HepG2 (cell line): ENCODE measurements around the gene EPHA3. TPM values are rescaled to one million over a fixed set of nuclear protein-coding genes. Genes with fewer than 3 reads are reported as not detected.

Source experiments
- ATAC-seq: fragments of 200-7000 bp; cut with Tn5 transposase; 3 replicates; pipeline ENCODE4 v1.9.1; 2020; ENCODE audit warnings: mild to moderate bottlenecking, moderate library complexity
- BruUV-seq: library from RNA; stranded (reverse); fragments of 400-500 nt; replicated peaks from 2 replicates; lab custom pipeline; 2021; lab: Mats Ljungman, UMichigan
- CTCF ChIA-PET: fragments of 300-600 bp; formaldehyde crosslinking; extraction: SDS; loops from one replicate; lab custom pipeline; 2021; ENCODE audit warnings: low total read pairs, inconsistent platforms, low intra/inter-chr PET ratio; lab: Yijun Ruan, JAX
- POLR2A ChIA-PET: fragments of 350-600 bp; sonication (Branson Sonifier 250); formaldehyde crosslinking; loops from one replicate; lab custom pipeline; 2020; ENCODE audit warnings: antibody characterized with exemption, inconsistent platforms; lab: Yijun Ruan, JAX
- DNase-seq: peaks from one replicate; pipeline ENCODE4 v3.0.0-alpha.2; 2015; ENCODE audit warnings: low spot score
- FAIRE-seq: peaks from 3 replicates; lab custom pipeline; 2011; peaks lifted over from hg19 to GRCh38; lab: Jason Lieb, UNC
- H2AFZ ChIP-seq: one replicate; pipeline ENCODE4 v1.6.1; 2011; ENCODE audit warnings: low read length, inconsistent platforms
- H3K27ac ChIP-seq: fragments of 300-600 bp; 3 replicates; pipeline ENCODE4 v1.8.0; 2011; ENCODE audit warnings: mixed run types, mild to moderate bottlenecking, mixed read lengths, low read length, inconsistent platforms; ENCODE audit not compliant: insufficient read depth; ENCODE audit errors: extremely low read length
- H3K27me3 ChIP-seq, 2 experiments: fragments of 200-600 bp in 1 of 2; 2 replicates in 1 of 2; 3 replicates in 1 of 2; pipeline versions ENCODE4 v1.6.0 to v1.8.0; 2011; ENCODE audit warnings: low read length in 2 of 2, mild to moderate bottlenecking in 2 of 2, moderate library complexity in 2 of 2, inconsistent platforms in 1 of 2; ENCODE audit not compliant: insufficient read depth in 2 of 2, control insufficient read depth in 1 of 2
- H3K36me3 ChIP-seq, 2 experiments: fragments of 200-600 bp in 1 of 2; replicated peaks in 1 of 2; 2 replicates in 1 of 2; 3 replicates in 1 of 2; pipeline versions ENCODE4 v1.5.1 to v1.8.0; 2011; ENCODE audit warnings: low read length in 2 of 2, inconsistent platforms in 1 of 2; ENCODE audit not compliant: insufficient read depth in 2 of 2, control insufficient read depth in 1 of 2
- H3K4me1 ChIP-seq: 2 replicates; pipeline ENCODE4 v1.5.1; 2012; ENCODE audit warnings: low read length, inconsistent platforms; ENCODE audit not compliant: insufficient read depth
- H3K4me2 ChIP-seq: 2 replicates; pipeline ENCODE4 v1.6.0; 2011; ENCODE audit warnings: low read depth, low read length, inconsistent platforms
- H3K4me3 ChIP-seq, 3 experiments: fragments of 200-600 bp in 1 of 3; sonication (generic), shearing (Covaris generic) in 1 of 3; replicated peaks in 1 of 3; 2 replicates each; pipeline ENCODE4 v1.5.1; 2011 to 2016; ENCODE audit warnings: low read length in 3 of 3, inconsistent platforms in 2 of 3, low read depth in 2 of 3, mild to moderate bottlenecking in 2 of 3, control low read depth in 1 of 3, mixed read lengths in 1 of 3; ENCODE audit not compliant: insufficient read depth in 1 of 3
- H3K79me2 ChIP-seq: one replicate; pipeline ENCODE4 v1.6.1; 2011; ENCODE audit warnings: low read length, inconsistent platforms; ENCODE audit not compliant: insufficient read depth
- H3K9ac ChIP-seq: 2 replicates; pipeline ENCODE4 v1.6.0; 2011; ENCODE audit warnings: mild to moderate bottlenecking, low read depth, low read length, inconsistent platforms; ENCODE audit not compliant: insufficient read depth
- H3K9me3 ChIP-seq: 2 replicates; pipeline ENCODE4 v1.5.1; 2012; ENCODE audit warnings: mild to moderate bottlenecking, low read length
- H4K20me1 ChIP-seq: 2 replicates; pipeline ENCODE4 v1.6.0; 2011; ENCODE audit warnings: inconsistent platforms, mild to moderate bottlenecking, low read length, moderate library complexity; ENCODE audit not compliant: insufficient read depth
- ARHGAP35 ChIP-seq: sonication (generic); formaldehyde crosslinking; IDR thresholded peaks from 2 replicates; pipeline ENCODE4 v1.9.0; 2022; ENCODE audit warnings: mild to moderate bottlenecking, inconsistent platforms, moderate library complexity, missing genetic modification reagents, borderline replicate concordance
- BCL6 ChIP-seq: IDR thresholded peaks from 2 replicates; pipeline ENCODE4 v1.6.1; 2016; ENCODE audit warnings: missing genetic modification reagents, missing compliant biosample characterization
- CBX5 ChIP-seq: sonication (generic); formaldehyde crosslinking; IDR thresholded peaks from 2 replicates; pipeline ENCODE4 v1.4.0; 2020; ENCODE audit warnings: missing genetic modification reagents, borderline replicate concordance
- E2F5 ChIP-seq: sonication (generic); formaldehyde crosslinking; conservative IDR thresholded peaks from 2 replicates; pipeline ENCODE4 v1.4.0; 2020; ENCODE audit warnings: missing genetic modification reagents
- ELF3 ChIP-seq: IDR thresholded peaks from 2 replicates; pipeline ENCODE4 v1.6.1; 2016; ENCODE audit warnings: missing genetic modification reagents, missing compliant biosample characterization
- MEIS2 ChIP-seq: sonication (generic); formaldehyde crosslinking; IDR thresholded peaks from 2 replicates; pipeline ENCODE4 v1.9.0; 2021; ENCODE audit warnings: mild to moderate bottlenecking, missing genetic modification reagents
- NFE2L2 ChIP-seq: fragments of 150-350 bp; IDR thresholded peaks from 2 replicates; pipeline ENCODE4 v1.6.1; 2014; ENCODE audit warnings: low read length
- SRSF4 ChIP-seq: fragments of 200-400 bp; formaldehyde crosslinking; IDR thresholded peaks from one replicate; pipeline ENCODE4 v1.6.1; 2018; ENCODE audit warnings: mild to moderate bottlenecking, low read depth, low read length, moderate library complexity; ENCODE audit not compliant: poor library complexity, severe bottlenecking
- TERF1 ChIP-seq: sonication (generic); formaldehyde crosslinking; IDR thresholded peaks from 2 replicates; pipeline ENCODE4 v1.8.0; 2022; ENCODE audit warnings: mild to moderate bottlenecking, missing genetic modification reagents, moderate library complexity
- XRCC5 ChIP-seq: fragments of 200-400 bp; formaldehyde crosslinking; optimal IDR thresholded peaks from 2 replicates; pipeline ENCODE3; 2017; ENCODE audit warnings: mild to moderate bottlenecking, low read length
- YEATS2 ChIP-seq: sonication (generic); formaldehyde crosslinking; IDR thresholded peaks from 2 replicates; pipeline ENCODE4 v1.4.0; 2020; ENCODE audit warnings: missing genetic modification reagents, borderline replicate concordance
- WGBS: methylation state at CpG from one replicate; pipeline ENCODE4 v1.1.6; 2017; ENCODE audit warnings: low lambda C conversion rate; 5-methylcytosine and 5-hydroxymethylcytosine counted together
- in situ Hi-C: cut with HindIII; loops from 2 replicates; pipeline ENCODE4 v1.10.0; 2017; ENCODE audit warnings: low pct_unique_long_range_greater_than_20kb; ENCODE audit not compliant: extremely low pct_ligation_motif_present
- intact Hi-C: fragments of 100-400 bp; cut with micrococcal nuclease; formaldehyde crosslinking; loops from one replicate; pipeline ENCODE4 v1.10.0; 2022; ENCODE audit not compliant: unreplicated experiment
- polyA plus RNA-seq, 8 experiments: library from polyadenylated mRNA; depleted of rRNA in 3 of 8; stranded (reverse) in 7 of 8; unstranded in 1 of 8; fragments of >200 nt; fragmentation: Illumina TruSeq in 4 of 8; extraction: Trizol in 4 of 8; gene quantifications; 2 replicates each; pipeline versions ENCODE4 v1.2.1 to v1.2.3, GENCODE V29; 2011 to 2016; ENCODE audit warnings: low read depth in 4 of 8, missing spikeins in 1 of 8, mixed read lengths in 1 of 8; ENCODE audit not compliant: insufficient read depth in 1 of 8
- total RNA-seq, 5 experiments: library from RNA; depleted of rRNA; stranded (reverse); fragments of >200 nt; fragmentation: Illumina TruSeq; extraction: Trizol; gene quantifications; 2 replicates each; pipeline ENCODE4 v1.2.3, GENCODE V29; 2016; ENCODE audit warnings: low read depth in 1 of 5
- TF ChIP-seq, protein P1 (sequence below): sonication (generic); formaldehyde crosslinking; conservative IDR thresholded peaks from 2 replicates; pipeline ENCODE4 v1.5.0; 2020; ENCODE audit warnings: missing genetic modification reagents

EPHA3 gene
- total and polyA plus RNA-seq, 2 of the 13 experiments (the other 11 are each of a cell fraction or from before 2014, with no cell fraction given): 0.01 TPM; not detected in 1

DNA sequence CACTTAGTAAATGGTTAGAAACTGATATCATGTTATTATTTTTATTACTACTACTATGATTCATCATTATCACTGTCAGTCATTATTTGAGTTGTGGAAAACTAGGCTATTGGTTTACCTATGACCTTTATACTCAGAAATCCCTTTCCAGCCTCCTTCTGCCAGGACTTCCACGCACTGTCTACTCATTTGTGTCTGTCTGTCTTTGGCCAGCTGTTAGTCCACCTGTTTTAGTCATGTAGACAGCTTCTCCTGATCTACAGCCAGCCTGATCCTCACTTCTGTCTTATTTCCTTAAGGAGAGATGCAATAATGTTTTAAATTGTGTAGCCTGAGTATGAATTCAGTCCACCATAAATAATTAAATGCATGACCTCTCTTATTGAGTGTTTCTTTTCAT lies 162.8 kb downstream of the EPHA3 start:
- TF ChIP-seq YEATS2: no peak
- no peak for TF ChIP-seq SRSF4
- TF ChIP-seq NFE2L2: no peak
- TF ChIP-seq XRCC5: no peak
- TF ChIP-seq, protein P1, sequence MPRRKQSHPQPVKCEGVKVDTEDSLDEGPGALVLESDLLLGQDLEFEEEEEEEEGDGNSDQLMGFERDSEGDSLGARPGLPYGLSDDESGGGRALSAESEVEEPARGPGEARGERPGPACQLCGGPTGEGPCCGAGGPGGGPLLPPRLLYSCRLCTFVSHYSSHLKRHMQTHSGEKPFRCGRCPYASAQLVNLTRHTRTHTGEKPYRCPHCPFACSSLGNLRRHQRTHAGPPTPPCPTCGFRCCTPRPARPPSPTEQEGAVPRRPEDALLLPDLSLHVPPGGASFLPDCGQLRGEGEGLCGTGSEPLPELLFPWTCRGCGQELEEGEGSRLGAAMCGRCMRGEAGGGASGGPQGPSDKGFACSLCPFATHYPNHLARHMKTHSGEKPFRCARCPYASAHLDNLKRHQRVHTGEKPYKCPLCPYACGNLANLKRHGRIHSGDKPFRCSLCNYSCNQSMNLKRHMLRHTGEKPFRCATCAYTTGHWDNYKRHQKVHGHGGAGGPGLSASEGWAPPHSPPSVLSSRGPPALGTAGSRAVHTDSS: no peak
- TF ChIP-seq ARHGAP35 (CRISPR knock-in tag): no peak
- TF ChIP-seq E2F5 (CRISPR knock-in tag): no peak
- TF ChIP-seq CBX5 (CRISPR knock-in tag): no peak
- TF ChIP-seq TERF1: no peak
- TF ChIP-seq ELF3 (CRISPR knock-in tag): no peak
- TF ChIP-seq MEIS2: no peak
- TF ChIP-seq BCL6: no peak
- POLR2A ChIA-PET: no interaction called here

More for the DNA sequence above, 162.8 kb downstream of the EPHA3 start:
- ATAC-seq (no peak), DNase-seq (no peak), FAIRE-seq (no peak)
- Histone ChIP-seq H3K4me3 (no peak overlapping the region), H3K9me3 (no peaks in the 10 kb centered on the region), H3K27me3 (no peaks in the 10 kb centered on the region), H3K27ac (no peak overlapping the region), H4K20me1 (no peaks in the 10 kb centered on the region), H3K4me1 (no peaks in the 10 kb centered on the region), H3K79me2 (no peaks in the 10 kb centered on the region), H3K4me2 (no peak overlapping the region), H3K36me3 (no peaks in the 10 kb centered on the region), H2AFZ (no peak overlapping the region), H3K9ac (no peak overlapping the region)
- intact Hi-C loops (no loop called here), in situ Hi-C loops (no loop called here)
- CTCF ChIA-PET: no interaction called here
- WGBS: 4% methylated on average over 1 of the region's 1 CpG
- BruUV-seq: no TSS peak
